ENCODE results near the gene NCAPG2.
"Not testable (repeated sequence)": the region's sequence is repeated elsewhere in the genome, so short reads cannot be mapped to it uniquely, and the experiment has no call there.

The NCAPG2 gene

GRCh38 chr7:158699341-158699740 is 5.3 kb downstream of the NCAPG2 start:
- no peak overlapping the region for H3K4me3 ChIP-seq (ENCODE audit: low read depth, low read length)

GRCh38 chr7:158698657-158699195 is 5.9 kb downstream of the NCAPG2 start:
- no peak for TF ChIP-seq CTCF (IDR thresholded peaks at IDR 0.05; ENCODE audit: borderline replicate concordance, insufficient read depth, low read depth, low read length)
- no peak overlapping the region for H3K4me3 ChIP-seq (ENCODE audit: low read depth, low read length)

More at GRCh38 chr7:158699341-158699740, 5.3 kb downstream of the NCAPG2 start:
- no peak for TF ChIP-seq CTCF (IDR thresholded peaks at IDR 0.05; ENCODE audit: borderline replicate concordance, insufficient read depth, low read depth, low read length)

- H3K4me3 ChIP-seq (ENCODE audit: low read depth, low read length), result not testable (repeated sequence)
Measured at GRCh38 chr7:158697597-158697996, 7.0 kb downstream of the NCAPG2 start.

- TF ChIP-seq CTCF (IDR thresholded peaks at IDR 0.05; ENCODE audit: borderline replicate concordance, insufficient read depth, low read depth, low read length), result peak; percentile 43; the same call in 1 of the 2 replicates
- no peak overlapping the region for H3K4me3 ChIP-seq (ENCODE audit: low read depth, low read length)
Measured at GRCh38 chr7:158695726-158696452, 8.7 kb downstream of the NCAPG2 start.

GRCh38 chr7:158695056-158695455 is 9.5 kb downstream of the NCAPG2 start:
- no peak overlapping the region for H3K4me3 ChIP-seq (ENCODE audit: low read depth, low read length)
- TF ChIP-seq CTCF (IDR thresholded peaks at IDR 0.05; ENCODE audit: borderline replicate concordance, insufficient read depth, low read depth, low read length), result no peak

- no peak overlapping the region for H3K4me3 ChIP-seq (ENCODE audit: low read depth, low read length)
- TF ChIP-seq CTCF (IDR thresholded peaks at IDR 0.05; ENCODE audit: borderline replicate concordance, insufficient read depth, low read depth, low read length), result no peak
Measured at GRCh38 chr7:158694650-158695049, 10.0 kb downstream of the NCAPG2 start.

- TF ChIP-seq CTCF (IDR thresholded peaks at IDR 0.05; ENCODE audit: borderline replicate concordance, insufficient read depth, low read depth, low read length), result no peak
Measured at GRCh38 chr7:158689488-158689887, 15.1 kb downstream of the NCAPG2 start.

More at GRCh38 chr7:158689488-158689887, 15.1 kb downstream of the NCAPG2 start:
- no peak overlapping the region for H3K4me3 ChIP-seq (ENCODE audit: low read depth, low read length)

Measured in GM12875 (cell line).